Adrenal gland (tissue), 12 donors: ENCODE measurements around the gene TET3. TPM values are rescaled to one million over a fixed set of nuclear protein-coding genes. Genes with fewer than 3 reads are reported as not detected.

Experiments used
- DNase-seq, 7 donors: peaks; one replicate each; pipeline ENCODE4 v3.0.0-alpha.2; 2019 to 2020
- H3K27ac ChIP-seq, 5 donors: fragments of 200-600 bp; sonication (generic) in 4 of 5; 1 replicate in 3 of 5; 2 replicates in 2 of 5; pipeline versions ENCODE4 v1.5.1 to v1.8.0; 2016 to 2020; ENCODE audit warnings: mild to moderate bottlenecking in 1 of 5
- H3K27me3 ChIP-seq: fragments of 200-600 bp; 2 replicates; pipeline ENCODE4 v1.8.0; 2021
- H3K36me3 ChIP-seq, 2 donors: fragments of 200-600 bp; replicated peaks in 1 of 2; 1 replicate in 1 of 2; 2 replicates in 1 of 2; pipeline versions ENCODE4 v1.5.1 to v1.8.0; 2018 to 2022
- H3K4me1 ChIP-seq, 2 donors: fragments of 200-600 bp; replicated peaks in 1 of 2; 1 replicate in 1 of 2; 2 replicates in 1 of 2; pipeline versions ENCODE4 v1.5.1 to v1.8.0; 2018 to 2021
- H3K4me3 ChIP-seq, 4 donors: fragments of 200-600 bp; sonication (generic) in 3 of 4; one replicate each; pipeline ENCODE4 v1.5.1; 2016 to 2018
- H3K9me3 ChIP-seq, 3 donors: fragments of 200-600 bp; sonication (generic) in 1 of 3; replicated peaks in 1 of 3; 1 replicate in 2 of 3; 2 replicates in 1 of 3; pipeline versions ENCODE4 v1.5.1 to v1.8.0; 2016 to 2021
- POLR2A ChIP-seq, 2 donors: fragments of 450-650 bp; IDR thresholded peaks; one replicate each; pipeline ENCODE4 v1.6.1; 2017; ENCODE audit warnings: antibody characterized with exemption in 2 of 2, mild to moderate bottlenecking in 2 of 2, moderate library complexity in 1 of 2
- WGBS, 4 donors: extraction: QIAGEN DNeasy Blood & Tissue Kit in 2 of 4; methylation state at CpG; one replicate each; pipeline versions ENCODE4 v1.1.5 to v1.1.7; 2013 to 2017; 5-methylcytosine and 5-hydroxymethylcytosine counted together
- intact Hi-C, 2 donors: fragments of 100-400 bp; cut with DNase I; formaldehyde crosslinking; loops; one replicate each; pipeline versions ENCODE4 v1.14.1 to v1.15.0; 2022 to 2023
- polyA plus RNA-seq, 3 donors: library from polyadenylated mRNA; stranded (reverse); fragments of 200-250 nt in 2 of 3; fragments of 350-450 nt in 1 of 3; fragmentation: Illumina TruSeq in 1 of 3; extraction: RNeasy Lipid Tissue Mini Kit (QIAGEN cat#74804) in 1 of 3; gene quantifications; one replicate each; pipeline ENCODE4 v1.2.3, GENCODE V29; 2013 to 2014
- total RNA-seq, 9 donors: library from RNA; depleted of rRNA in 4 of 9; stranded (reverse); fragments of >200 nt in 4 of 9; fragments of 120-200 nt in 1 of 9; fragmentation: NEBNext Ultra II Directional in 1 of 9; extraction: Animal tissue kit (Norgen Biotek cat#: 25700) in 1 of 9; gene quantifications; one replicate each; pipeline versions ENCODE4 v1.1.0 to v1.2.4, GENCODE V29; 2013 to 2023
- TF ChIP-seq, protein P1 (sequence below), 6 experiments: fragments of 450-650 bp in 4 of 6; fragments of 200-600 bp in 2 of 6; sonication (generic) in 1 of 6; IDR thresholded peaks; 1 replicate in 5 of 6; 2 replicates in 1 of 6; pipeline versions ENCODE4 v1.5.1 to v1.8.0; 2016 to 2021; ENCODE audit warnings: antibody characterized with exemption in 6 of 6, mild to moderate bottlenecking in 2 of 6, moderate library complexity in 1 of 6
- donor health status: healthy with polysubstance abuse.
- donor health status: Bipolar disorder and iron deficiency.
- donor health status: DM: yes; HTN: yes; CAD: no.
- donor health status: DM: no; HTN: no; CAD: no.
- donor health status: DM: no; HTN: no; CAD: no.
- donor health status: DM: yes; HTN: yes; CAD: no.

The TET3 gene
- total and polyA plus RNA-seq, 12 donors, result 1.3 to 8.6 (median 5.4) TPM

DNA sequence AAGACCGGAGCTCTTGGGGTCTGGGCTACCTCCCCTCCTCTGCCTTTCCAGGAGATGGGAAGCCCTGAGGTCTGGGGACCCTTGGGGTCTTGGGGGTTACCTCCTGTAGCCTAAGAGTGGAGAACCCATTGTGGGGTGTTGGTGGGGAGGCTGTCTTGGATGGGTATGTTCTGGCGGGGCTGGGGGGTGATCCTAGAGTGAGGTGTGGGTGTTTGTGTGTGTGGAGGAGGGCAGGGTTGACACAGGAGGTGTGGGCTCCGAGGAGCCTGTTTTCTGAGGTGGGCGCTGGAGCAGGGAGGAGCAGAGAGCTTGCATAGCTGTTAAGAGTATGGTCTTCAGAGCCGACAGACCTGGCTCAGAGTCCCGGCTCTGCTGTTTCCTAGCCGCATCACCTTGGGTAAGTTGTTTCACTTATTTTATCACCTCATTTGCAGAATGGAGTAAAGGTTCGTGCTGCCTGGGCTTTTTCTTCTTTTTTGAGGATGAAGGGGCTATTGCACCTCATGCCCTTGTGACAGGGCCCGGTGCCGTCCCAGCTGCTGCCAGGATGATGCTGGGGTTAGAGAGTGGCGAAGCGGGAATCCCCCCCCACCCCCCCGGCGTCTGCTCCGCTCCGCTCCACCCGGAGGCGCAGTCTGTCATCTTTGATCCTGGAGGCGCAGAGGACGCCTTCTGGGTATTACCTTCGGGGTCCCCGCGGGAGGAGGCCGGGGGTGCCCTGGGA lies 17.2 kb downstream of the TET3 start:
- intact Hi-C loops, result no loop called here
- H3K4me1 ChIP-seq, result peaks cover 10 to 32% of the 10 kb centered on the region in 2 donors

DNA sequence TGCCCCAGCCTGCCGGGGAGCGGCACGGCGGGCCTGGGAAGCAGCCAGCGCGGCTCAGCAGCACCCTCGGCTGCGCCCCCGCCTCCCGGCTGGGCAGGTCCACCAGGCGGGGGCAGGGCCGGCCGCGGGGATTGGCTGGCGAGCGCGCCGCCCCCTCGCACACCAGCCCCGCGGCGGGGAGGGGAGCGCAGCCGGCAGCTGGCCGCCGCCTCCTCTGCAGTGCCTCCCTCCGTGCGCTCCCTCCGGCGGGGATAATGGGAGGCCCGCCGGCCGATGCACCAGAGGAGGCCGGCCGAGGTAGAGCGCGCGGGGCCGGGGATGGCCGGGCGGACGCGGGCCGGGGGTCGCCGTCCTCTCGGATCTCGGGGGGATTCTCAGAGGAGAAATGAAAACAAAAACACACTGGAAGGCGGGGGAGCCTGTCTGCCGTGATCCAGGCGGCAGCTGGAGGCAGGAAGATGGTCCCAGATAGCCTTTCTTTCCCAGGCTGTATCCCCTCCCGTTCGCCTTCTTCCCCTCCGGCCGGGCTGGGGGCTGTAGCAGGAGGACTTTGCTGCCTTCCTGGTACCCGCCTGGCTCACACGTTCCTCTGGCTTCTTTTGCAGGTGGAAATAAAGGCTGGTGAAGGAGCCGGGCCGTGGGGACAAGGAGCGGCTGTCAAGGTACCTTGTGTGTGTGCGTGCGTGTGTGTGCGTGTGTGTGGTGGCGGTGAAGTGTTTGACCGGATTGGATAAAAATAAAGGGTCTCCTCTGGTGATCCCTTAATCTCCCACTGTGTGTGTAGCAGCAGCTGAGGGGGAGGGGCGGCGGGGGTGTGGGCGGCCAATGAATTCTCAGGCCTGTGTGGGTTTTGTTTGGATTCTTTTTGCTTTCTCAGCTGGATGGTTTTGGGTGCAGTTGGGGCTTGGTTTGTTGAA lies 18.1 kb downstream of the TET3 start:
- Histone ChIP-seq H3K36me3 (no peaks in the 10 kb centered on the region), H3K27me3 (no peaks in the 10 kb centered on the region), H3K9me3 (no peaks in the 10 kb centered on the region), H3K27ac (peak overlapping the region in 1 of 5 donors; percentile 72), H3K4me1 (peaks cover 10 to 39% of the 10 kb centered on the region in 2 donors), H3K4me3 (peak overlapping the region in 2 of 4 donors; percentile 49 to 70)
- peak; percentile 39 to 66 for TF ChIP-seq POLR2A (IDR thresholded peaks at IDR 0.05)
- TF ChIP-seq, protein P1, sequence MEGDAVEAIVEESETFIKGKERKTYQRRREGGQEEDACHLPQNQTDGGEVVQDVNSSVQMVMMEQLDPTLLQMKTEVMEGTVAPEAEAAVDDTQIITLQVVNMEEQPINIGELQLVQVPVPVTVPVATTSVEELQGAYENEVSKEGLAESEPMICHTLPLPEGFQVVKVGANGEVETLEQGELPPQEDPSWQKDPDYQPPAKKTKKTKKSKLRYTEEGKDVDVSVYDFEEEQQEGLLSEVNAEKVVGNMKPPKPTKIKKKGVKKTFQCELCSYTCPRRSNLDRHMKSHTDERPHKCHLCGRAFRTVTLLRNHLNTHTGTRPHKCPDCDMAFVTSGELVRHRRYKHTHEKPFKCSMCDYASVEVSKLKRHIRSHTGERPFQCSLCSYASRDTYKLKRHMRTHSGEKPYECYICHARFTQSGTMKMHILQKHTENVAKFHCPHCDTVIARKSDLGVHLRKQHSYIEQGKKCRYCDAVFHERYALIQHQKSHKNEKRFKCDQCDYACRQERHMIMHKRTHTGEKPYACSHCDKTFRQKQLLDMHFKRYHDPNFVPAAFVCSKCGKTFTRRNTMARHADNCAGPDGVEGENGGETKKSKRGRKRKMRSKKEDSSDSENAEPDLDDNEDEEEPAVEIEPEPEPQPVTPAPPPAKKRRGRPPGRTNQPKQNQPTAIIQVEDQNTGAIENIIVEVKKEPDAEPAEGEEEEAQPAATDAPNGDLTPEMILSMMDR (IDR thresholded peaks at IDR 0.05), result peak in 4 of 6 experiments; percentile 15 to 44 (median 24)
- WGBS, 4 donors, result 1 to 4% (median 4%) methylated on average over 24 to 68 of the region's 68 CpGs
- intact Hi-C loops, result no loop called here
- DNase-seq, result peak; percentile 73 to 89 (median 86)

More for the DNA sequence above, 17.2 kb downstream of the TET3 start:
- H3K27me3 ChIP-seq, result no peaks in the 10 kb centered on the region
- peak overlapping the region in 1 of 5 donors; percentile 72 for H3K27ac ChIP-seq
- TF ChIP-seq, protein P1 (IDR thresholded peaks at IDR 0.05), result no peak
- no peak for TF ChIP-seq POLR2A (IDR thresholded peaks at IDR 0.05)
- 11 to 27% (median 18%) methylated on average over 11 to 24 of the region's 24 CpGs for WGBS, 4 donors
- no peak for DNase-seq
- peak overlapping the region in 2 of 4 donors; percentile 49 to 70 for H3K4me3 ChIP-seq
- H3K9me3 ChIP-seq, result no peaks in the 10 kb centered on the region
- no peaks in the 10 kb centered on the region for H3K36me3 ChIP-seq

DNA sequence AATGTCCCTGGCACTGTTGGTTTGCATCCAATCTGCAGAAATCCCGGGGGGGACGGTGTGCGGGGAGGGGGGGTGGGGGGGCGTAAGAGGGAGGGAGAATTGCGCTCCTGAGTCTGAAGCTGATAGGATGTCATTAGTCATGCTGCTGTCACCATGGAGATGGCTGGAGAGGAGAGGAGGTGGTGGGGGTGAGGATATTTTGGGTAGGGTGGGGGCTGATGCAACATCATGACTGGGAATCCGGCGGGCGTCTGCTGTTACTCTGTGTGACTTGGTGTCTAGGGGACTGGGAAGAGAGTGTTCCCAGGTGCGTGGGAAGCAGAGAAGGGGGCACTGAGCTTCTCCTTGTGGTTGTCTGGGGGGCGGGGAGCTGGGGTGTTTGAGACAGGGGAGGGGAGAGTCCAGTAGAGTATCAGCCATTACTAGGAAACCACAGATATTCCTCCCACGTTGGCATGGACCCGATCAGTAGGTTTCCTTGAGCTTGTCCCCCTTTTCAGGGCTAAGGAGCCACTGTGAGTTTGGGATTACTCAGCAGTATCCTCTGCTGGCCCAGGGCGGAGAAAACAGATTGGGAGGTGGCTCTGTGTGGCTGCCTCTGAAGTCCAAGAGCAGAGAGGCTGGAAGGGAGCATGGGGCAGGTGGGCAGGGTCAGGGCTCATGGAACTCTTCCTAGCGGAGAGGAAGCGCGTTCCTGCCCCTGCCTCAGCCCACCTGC lies 18.9 kb downstream of the TET3 start:
- TF ChIP-seq POLR2A (IDR thresholded peaks at IDR 0.05), result no peak
- TF ChIP-seq, protein P1 (IDR thresholded peaks at IDR 0.05), result no peak

More for the DNA sequence above, 18.9 kb downstream of the TET3 start:
- Histone ChIP-seq H3K9me3 (no peaks in the 10 kb centered on the region), H3K4me3 (peak overlapping the region in 1 of 4 donors; percentile 70), H3K4me1 (peaks cover 10 to 39% of the 10 kb centered on the region in 2 donors), H3K36me3 (no peaks in the 10 kb centered on the region), H3K27ac (peak overlapping the region in 1 of 5 donors; percentile 27), H3K27me3 (no peaks in the 10 kb centered on the region)
- DNase-seq, result peak in 1 of 7 donors; percentile 62
- 40 to 58% (median 50%) methylated on average over 14 to 16 of the region's 16 CpGs for WGBS, 4 donors
- intact Hi-C loops, result no loop called here
